Testis (tissue), 3 donors: ENCODE measurements around the gene AZGP1. TPM values are rescaled to one million over a fixed set of nuclear protein-coding genes. Genes with fewer than 3 reads are reported as not detected.
"Not testable (repeated sequence)": the region's sequence is repeated elsewhere in the genome, so short reads cannot be mapped to it uniquely, and the experiment has no call there.

ENCODE experiments used
- DNase-seq: peaks from one replicate; pipeline ENCODE4 v3.0.0-alpha.2; 2019
- H3K27ac ChIP-seq, 2 donors: fragments of 200-600 bp; sonication (generic); one replicate each; pipeline ENCODE4 v1.5.1; 2019
- H3K27me3 ChIP-seq: fragments of 200-600 bp; sonication (generic); one replicate; pipeline ENCODE4 v1.5.1; 2019
- H3K36me3 ChIP-seq: fragments of 200-600 bp; sonication (generic); one replicate; pipeline ENCODE4 v1.5.1; 2017; ENCODE audit warnings: low read depth; ENCODE audit errors: missing control alignments
- H3K4me1 ChIP-seq: fragments of 200-600 bp; sonication (generic); one replicate; pipeline ENCODE4 v1.5.1; 2019
- H3K4me3 ChIP-seq, 2 donors: fragments of 200-600 bp; sonication (generic); one replicate each; pipeline ENCODE4 v1.5.1; 2017 to 2019
- H3K9me3 ChIP-seq: fragments of 200-600 bp; sonication (generic); one replicate; pipeline ENCODE4 v1.5.1; 2017
- POLR2A ChIP-seq: fragments of 450-650 bp; IDR thresholded peaks from one replicate; pipeline ENCODE4 v1.6.1; 2017; ENCODE audit warnings: antibody characterized with exemption, mild to moderate bottlenecking, moderate library complexity
- WGBS, 2 donors: methylation state at CpG; one replicate each; pipeline ENCODE4 v1.1.5; 2018; 5-methylcytosine and 5-hydroxymethylcytosine counted together
- intact Hi-C: fragments of 100-400 bp; cut with DNase I; formaldehyde crosslinking; loops from one replicate; pipeline ENCODE4 v1.15.1; 2023; ENCODE audit warnings: low total_unique reads
- polyA plus RNA-seq: library from polyadenylated mRNA; stranded (reverse); fragments of 350-450 nt; fragmentation: Illumina TruSeq; extraction: RNeasy Lipid Tissue Mini Kit (QIAGEN cat#74804); gene quantifications from one replicate; pipeline ENCODE4 v1.2.3, GENCODE V29; 2014; ENCODE audit warnings: low read depth, low replicate concordance; ENCODE audit not compliant: insufficient read depth
- total RNA-seq, 2 donors: library from RNA; depleted of rRNA; stranded (reverse); fragments of >200 nt; gene quantifications; one replicate each; pipeline ENCODE4 v1.2.3, GENCODE V29; 2016
- TF ChIP-seq, protein P1 (sequence below), 3 experiments: fragments of 450-650 bp in 2 of 3; fragments of 200-600 bp in 1 of 3; sonication (generic) in 1 of 3; IDR thresholded peaks; one replicate each; pipeline ENCODE4 v1.5.1; 2016 to 2019; ENCODE audit warnings: antibody characterized with exemption in 3 of 3, mild to moderate bottlenecking in 2 of 3, moderate library complexity in 1 of 3

AZGP1 gene
- total and polyA plus RNA-seq, 3 donors from 2014 or later = 42.1 to 81.2 (median 60.5) TPM

DNA sequence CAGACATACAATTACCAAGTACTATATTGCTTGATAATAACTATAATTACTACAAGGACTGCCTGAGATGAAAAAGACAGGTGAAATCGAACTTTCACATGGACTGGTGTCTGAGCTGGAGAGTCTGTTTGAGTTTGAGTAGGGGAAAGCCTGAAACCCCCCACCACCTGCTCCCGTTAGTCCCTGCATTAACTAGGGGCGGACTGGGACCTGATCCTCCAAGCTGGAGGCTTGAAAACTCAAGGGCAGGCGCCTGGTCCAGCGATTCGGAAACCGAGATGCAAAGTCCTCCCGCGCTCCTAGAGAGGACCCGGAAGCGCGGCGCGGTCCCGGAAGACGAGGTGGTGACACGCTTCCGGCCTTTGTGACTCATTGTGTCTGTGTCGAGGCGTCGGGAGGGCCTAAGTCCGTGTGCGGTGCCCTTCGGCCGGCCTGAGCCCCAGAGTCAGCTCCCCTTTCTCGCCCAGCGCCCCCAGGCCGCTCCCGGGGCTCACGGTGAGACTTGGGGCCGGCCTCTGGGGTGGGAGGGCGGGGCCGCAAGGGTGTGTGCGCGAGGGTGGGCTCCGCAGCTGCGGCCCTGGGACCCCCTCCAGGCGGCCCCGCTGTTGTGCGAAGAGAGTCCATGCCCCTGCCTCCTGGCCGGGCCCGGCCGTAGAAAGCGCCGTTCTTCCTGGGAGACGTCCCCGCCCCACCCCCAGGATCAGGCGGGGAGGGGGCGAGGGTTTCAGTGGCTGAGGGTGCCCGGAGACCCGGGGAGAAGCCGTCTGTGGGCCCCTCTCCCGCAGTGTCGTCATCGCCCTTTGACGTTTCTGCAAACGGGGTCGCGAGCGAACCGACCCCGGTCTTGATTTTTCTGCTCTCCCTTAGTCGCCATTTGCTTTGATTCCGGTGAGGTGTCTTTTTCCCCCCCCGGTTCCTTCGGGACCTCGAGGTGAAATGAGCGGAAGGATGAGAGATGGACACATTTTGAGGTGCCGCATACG is 39.7 kb upstream of the AZGP1 start, which contains the start of gene ZKSCAN1:
TSS of gene ZKSCAN1 (plus strand) at position 365 of the 983 bp plus-strand sequence. CDS start 7,911 bp downstream, outside the sequence.
- peak within 1 kb of the TSS; percentile 97 for H3K4me3 ChIP-seq
- H3K27ac ChIP-seq = peak within 1 kb of the TSS; percentile 98
- no peaks in the 10 kb centered on the region for H3K27me3 ChIP-seq
- TF ChIP-seq POLR2A = peak; percentile 74
- TF ChIP-seq, protein P1, sequence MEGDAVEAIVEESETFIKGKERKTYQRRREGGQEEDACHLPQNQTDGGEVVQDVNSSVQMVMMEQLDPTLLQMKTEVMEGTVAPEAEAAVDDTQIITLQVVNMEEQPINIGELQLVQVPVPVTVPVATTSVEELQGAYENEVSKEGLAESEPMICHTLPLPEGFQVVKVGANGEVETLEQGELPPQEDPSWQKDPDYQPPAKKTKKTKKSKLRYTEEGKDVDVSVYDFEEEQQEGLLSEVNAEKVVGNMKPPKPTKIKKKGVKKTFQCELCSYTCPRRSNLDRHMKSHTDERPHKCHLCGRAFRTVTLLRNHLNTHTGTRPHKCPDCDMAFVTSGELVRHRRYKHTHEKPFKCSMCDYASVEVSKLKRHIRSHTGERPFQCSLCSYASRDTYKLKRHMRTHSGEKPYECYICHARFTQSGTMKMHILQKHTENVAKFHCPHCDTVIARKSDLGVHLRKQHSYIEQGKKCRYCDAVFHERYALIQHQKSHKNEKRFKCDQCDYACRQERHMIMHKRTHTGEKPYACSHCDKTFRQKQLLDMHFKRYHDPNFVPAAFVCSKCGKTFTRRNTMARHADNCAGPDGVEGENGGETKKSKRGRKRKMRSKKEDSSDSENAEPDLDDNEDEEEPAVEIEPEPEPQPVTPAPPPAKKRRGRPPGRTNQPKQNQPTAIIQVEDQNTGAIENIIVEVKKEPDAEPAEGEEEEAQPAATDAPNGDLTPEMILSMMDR (IDR thresholded peaks at IDR 0.05) = no peak
- H3K36me3 ChIP-seq = no peaks in the 10 kb centered on the region
- intact Hi-C loops = no loop called here
- peak; percentile 94 for DNase-seq
- H3K9me3 ChIP-seq = no peaks in the 10 kb centered on the region
- 1 to 3% methylated on average over 26 to 69 of the region's 70 CpGs for WGBS, 2 donors
- peaks cover 33% of the 10 kb centered on the region for H3K4me1 ChIP-seq

- intact Hi-C loops = no loop called here
- no peak for DNase-seq
- Histone ChIP-seq H3K4me1 (peaks cover 19% of the 10 kb centered on the region), H3K36me3 (no peaks in the 10 kb centered on the region), H3K9me3 (no peaks in the 10 kb centered on the region), H3K27ac (peak overlapping the region in 1 of 2 donors; percentile 50), H3K4me3 (no peak overlapping the region), H3K27me3 (no peaks in the 10 kb centered on the region)
- TF ChIP-seq POLR2A = no peak
- TF ChIP-seq, protein P1 (IDR thresholded peaks at IDR 0.05) = no peak
- WGBS, 2 donors = 84 to 87% methylated on average over 3 of the region's 3 CpGs
Measured at GRCh38 chr7:100013328-100013676, 37.5 kb upstream of the AZGP1 start.

- H3K27me3 ChIP-seq, H3K4me3 ChIP-seq, H3K9me3 ChIP-seq, intact Hi-C loops, H3K36me3 ChIP-seq: not testable (repeated sequence)
- WGBS, 2 donors = 69 to 74% methylated on average over 14 of the region's 14 CpGs
- Histone ChIP-seq H3K27ac (peak overlapping the region in 1 of 2 donors; percentile 50), H3K4me1 (peaks cover 18% of the 10 kb centered on the region)
- DNase-seq = peak; percentile 42
Measured at GRCh38 chr7:100012385-100013327, 36.8 kb upstream of the AZGP1 start.

DNA sequence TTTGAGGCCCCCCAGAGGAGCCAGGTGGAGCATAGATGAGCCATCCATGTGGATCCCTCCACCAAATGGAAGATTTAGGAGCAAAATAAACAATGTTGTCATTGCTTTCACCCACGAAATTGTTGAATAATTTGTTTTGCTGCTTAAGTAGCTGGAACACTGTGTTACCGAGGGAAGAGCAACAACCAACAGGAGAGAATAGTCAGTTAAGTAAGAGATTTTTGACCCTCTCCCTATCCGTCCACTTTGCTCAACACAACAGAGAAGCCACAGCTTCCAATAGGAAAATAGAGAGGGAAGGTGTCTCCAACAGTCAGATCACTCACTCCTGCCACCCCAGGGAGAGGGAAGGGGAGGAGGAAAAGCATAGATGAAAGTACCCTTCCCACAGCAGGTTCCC is 35.7 kb upstream of the AZGP1 start:
- intact Hi-C loops = no loop called here
- no peak overlapping the region for H3K4me3 ChIP-seq
- H3K27ac ChIP-seq = no peak overlapping the region
- peaks cover 6% of the 10 kb centered on the region for H3K4me1 ChIP-seq
- DNase-seq = no peak
- no peaks in the 10 kb centered on the region for H3K36me3 ChIP-seq
- TF ChIP-seq POLR2A = no peak
- TF ChIP-seq, protein P1 (IDR thresholded peaks at IDR 0.05) = no peak
- no peaks in the 10 kb centered on the region for H3K27me3 ChIP-seq
- H3K9me3 ChIP-seq = no peaks in the 10 kb centered on the region
- WGBS, 2 donors = 36 to 48% methylated on average over 3 of the region's 3 CpGs

DNA sequence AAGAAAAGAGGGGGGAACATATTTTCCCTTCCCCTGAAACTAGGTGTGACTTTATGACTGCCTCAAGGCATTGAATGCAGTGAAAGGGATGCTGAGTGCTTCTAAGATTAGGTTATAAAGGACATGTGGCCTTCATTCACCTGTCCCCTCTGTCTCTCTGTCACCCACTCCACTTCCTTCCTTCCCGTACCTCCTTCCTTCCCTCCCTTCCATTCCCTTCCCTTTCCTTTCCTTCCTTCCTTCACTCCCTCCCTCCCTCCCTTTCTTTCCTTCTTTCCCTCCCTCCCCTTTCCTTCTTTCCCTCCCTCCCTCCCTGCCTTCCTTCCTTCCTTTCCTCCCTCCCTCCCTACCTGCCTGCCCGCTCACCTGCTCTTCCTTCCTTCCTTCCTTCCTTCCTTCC is 35.1 kb upstream of the AZGP1 start:
- no peak for DNase-seq

DNA sequence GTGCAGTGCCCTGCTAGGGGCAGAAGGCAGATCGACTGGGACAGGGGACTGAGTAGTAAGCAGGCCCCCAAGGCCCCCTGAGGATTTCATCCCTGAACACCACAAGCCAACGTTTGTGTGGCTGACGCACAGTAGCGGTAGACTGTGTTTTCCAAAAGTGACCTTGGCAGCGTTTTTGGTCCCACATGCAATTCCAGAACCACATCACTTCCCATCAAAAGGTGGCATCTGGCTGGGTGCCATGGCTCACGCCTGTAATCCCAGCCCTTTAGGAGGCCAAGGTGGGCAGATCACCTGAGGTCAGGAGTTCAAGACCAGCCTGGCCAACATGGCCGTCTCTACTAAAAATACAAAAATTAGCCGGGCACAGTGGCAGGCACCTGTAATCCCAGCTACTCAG is 34.1 kb upstream of the AZGP1 start:
- intact Hi-C loops, H3K9me3 ChIP-seq, DNase-seq: not testable (repeated sequence)

More for the DNA sequence above, 35.1 kb upstream of the AZGP1 start:
- peaks cover 5% of the 10 kb centered on the region for H3K4me1 ChIP-seq
- no peaks in the 10 kb centered on the region for H3K27me3 ChIP-seq
- intact Hi-C loops = no loop called here
- no peaks in the 10 kb centered on the region for H3K9me3 ChIP-seq
- 81 to 83% methylated on average over 2 of the region's 2 CpGs for WGBS, 2 donors
- H3K27ac ChIP-seq = no peak overlapping the region
- no peak overlapping the region for H3K4me3 ChIP-seq
- H3K36me3 ChIP-seq = no peaks in the 10 kb centered on the region
- TF ChIP-seq, protein P1 (IDR thresholded peaks at IDR 0.05) = no peak
- no peak for TF ChIP-seq POLR2A

More for the DNA sequence above, 34.1 kb upstream of the AZGP1 start:
- H3K27me3 ChIP-seq, H3K4me1 ChIP-seq, H3K27ac ChIP-seq, H3K36me3 ChIP-seq, H3K4me3 ChIP-seq: not testable (repeated sequence)
- 71 to 88% methylated on average over 8 of the region's 8 CpGs for WGBS, 2 donors
